Measurements from ENCODE around the gene SERGEF.

SERGEF gene

DNA sequence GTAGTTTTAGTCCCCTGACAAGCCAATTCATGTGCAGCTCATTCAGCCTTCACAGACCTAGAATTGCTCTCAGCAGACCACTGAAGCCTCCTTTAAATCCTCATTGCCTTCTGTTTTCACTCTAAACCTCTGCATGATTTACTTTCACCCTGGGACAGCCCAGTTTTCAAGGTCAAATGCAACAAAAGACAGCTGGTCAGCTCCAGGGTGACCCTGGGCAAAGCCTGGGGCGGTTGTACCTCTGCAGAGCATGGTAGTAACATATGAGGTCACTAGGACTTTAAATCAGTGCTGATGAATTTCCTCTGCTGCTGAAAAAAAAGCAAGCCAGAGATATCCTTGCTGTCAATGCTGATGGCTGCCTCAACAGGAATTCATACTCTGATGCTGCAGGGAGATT, 62.2 kb downstream of the SERGEF start:
- TF ChIP-seq, protein P1, sequence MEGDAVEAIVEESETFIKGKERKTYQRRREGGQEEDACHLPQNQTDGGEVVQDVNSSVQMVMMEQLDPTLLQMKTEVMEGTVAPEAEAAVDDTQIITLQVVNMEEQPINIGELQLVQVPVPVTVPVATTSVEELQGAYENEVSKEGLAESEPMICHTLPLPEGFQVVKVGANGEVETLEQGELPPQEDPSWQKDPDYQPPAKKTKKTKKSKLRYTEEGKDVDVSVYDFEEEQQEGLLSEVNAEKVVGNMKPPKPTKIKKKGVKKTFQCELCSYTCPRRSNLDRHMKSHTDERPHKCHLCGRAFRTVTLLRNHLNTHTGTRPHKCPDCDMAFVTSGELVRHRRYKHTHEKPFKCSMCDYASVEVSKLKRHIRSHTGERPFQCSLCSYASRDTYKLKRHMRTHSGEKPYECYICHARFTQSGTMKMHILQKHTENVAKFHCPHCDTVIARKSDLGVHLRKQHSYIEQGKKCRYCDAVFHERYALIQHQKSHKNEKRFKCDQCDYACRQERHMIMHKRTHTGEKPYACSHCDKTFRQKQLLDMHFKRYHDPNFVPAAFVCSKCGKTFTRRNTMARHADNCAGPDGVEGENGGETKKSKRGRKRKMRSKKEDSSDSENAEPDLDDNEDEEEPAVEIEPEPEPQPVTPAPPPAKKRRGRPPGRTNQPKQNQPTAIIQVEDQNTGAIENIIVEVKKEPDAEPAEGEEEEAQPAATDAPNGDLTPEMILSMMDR (conservative IDR thresholded peaks at IDR 0.05) = no peak

DNA sequence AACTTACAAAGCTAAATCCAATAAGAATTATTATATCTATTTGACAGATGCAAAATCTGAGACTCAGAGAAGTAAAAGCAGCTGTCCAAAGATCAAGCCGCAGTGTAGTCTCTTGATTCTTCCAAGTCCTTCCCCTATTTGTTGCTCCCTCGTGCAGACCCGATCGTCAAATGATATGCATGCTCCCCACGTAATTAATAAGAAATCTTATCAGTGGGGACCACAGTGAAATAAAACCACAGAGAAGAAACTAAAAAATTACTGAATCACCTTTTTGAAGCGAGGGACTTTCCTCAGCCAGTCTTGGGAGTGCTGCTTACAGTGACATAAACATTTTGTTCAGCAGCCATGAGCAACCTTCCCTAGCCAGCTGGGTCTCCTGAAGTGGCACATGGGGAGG, 64.6 kb downstream of the SERGEF start:
- TF ChIP-seq, protein P1 (conservative IDR thresholded peaks at IDR 0.05) = no peak
- no peak overlapping the region for H3K27ac ChIP-seq

More for the DNA sequence above, 62.2 kb downstream of the SERGEF start:
- no peak overlapping the region for H3K27ac ChIP-seq

DNA sequence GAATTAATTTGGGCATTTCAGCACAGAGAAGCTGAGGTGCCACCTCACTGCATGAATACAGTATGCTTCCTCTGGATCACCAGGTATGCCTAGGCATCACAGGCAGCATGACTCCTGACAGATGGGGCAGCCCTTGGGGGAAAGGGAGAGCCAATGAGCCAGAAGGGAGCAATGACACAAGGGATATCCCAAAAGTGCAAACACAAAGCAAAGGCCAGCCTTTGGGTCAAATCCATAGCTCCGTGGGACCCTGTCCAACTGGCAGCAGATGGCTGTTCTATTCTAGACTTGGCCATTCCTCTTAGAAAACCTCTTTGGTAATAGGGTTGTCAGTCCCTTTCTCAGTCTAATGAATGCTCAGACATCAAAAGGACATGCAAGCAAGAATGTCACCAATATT, 73.3 kb downstream of the SERGEF start:
- no peak overlapping the region for H3K27ac ChIP-seq
- TF ChIP-seq, protein P1 (conservative IDR thresholded peaks at IDR 0.05) = no peak

DNA sequence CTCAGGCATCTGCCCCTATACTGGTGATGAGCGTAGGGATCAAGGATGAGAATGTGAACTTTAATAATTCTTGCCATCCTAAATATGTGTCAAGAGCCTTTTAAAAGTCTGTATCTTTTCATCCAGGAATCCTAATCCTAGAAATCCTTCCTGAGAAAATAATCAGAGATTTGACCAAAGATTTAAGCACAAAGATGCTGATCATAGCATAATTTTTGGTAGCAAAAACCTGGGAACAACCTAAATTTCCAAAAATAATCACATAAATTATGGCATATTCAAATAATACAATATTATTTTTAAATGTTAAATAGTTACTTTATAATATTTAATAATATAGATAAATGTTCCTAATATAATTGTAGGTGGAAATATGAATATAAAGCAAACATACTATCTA, 76.1 kb downstream of the SERGEF start:
- no peak overlapping the region for H3K27ac ChIP-seq
- TF ChIP-seq, protein P1 (conservative IDR thresholded peaks at IDR 0.05) = no peak

DNA sequence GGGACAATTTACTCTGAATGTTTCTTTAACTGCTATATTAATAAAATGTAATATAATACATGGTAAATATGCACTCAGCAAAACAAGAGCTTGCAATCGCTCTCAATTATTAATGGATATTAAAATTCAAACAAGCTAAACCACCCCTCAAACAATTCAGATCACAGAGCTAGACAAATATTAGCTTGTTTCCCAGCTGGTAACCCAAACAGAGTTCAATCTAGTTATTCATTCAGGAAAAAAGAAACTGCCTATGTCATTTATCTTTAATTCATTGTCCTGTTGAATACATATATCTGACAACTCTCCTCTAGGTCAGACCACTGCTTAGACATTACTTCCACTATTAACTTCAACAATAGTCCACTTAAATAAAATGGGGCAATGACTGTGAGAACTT, 78.7 kb downstream of the SERGEF start:
- no peak overlapping the region; the same call in 1 of the 2 replicates for H3K27ac ChIP-seq
- TF ChIP-seq, protein P1 (conservative IDR thresholded peaks at IDR 0.05) = no peak

DNA sequence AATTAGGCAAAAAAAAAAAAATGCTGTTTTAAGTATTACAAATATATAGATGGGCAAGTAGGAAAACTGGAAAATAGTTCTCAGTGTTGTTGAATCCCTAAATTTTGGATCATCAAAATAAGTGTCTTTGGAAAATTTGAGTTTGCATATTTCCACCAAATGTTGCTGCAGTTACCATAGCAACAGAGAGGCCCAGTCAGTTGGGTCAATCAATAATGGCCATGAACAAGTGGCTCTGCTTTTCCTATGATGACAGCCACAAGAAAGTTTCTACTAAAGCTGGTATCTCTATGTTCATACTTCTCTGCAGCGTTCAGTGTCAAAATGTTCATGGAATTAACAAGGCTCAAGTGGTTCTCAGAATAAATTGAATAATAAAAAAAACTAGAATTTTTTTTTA, 79.1 kb downstream of the SERGEF start:
- TF ChIP-seq, protein P1 (conservative IDR thresholded peaks at IDR 0.05) = no peak

DNA sequence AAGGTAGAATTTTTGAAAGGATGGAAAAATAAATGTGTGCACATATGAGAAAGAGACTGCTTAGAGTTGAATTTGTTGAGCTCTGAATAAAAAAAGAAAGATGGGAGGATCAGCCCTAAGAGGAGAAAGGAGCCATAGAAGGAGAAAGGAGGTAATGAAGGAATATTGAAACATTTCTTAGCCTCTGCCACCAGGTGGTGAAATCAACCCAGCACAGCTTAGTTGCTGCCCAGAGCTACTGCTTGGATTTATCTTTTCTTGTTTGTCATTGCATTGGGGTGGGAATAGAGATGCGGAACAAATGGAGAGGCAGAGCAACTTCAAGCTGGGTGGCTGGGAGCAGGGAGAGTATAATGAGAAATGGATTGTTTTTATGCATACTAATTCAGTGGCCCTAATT, 80.4 kb downstream of the SERGEF start:
- H3K27ac ChIP-seq = no peak overlapping the region
- TF ChIP-seq, protein P1 (conservative IDR thresholded peaks at IDR 0.05) = no peak

More for the DNA sequence above, 79.1 kb downstream of the SERGEF start:
- H3K27ac ChIP-seq = no peak overlapping the region; the same call in 1 of the 2 replicates

Data from VCaP (cell line).